Peyer's patch (tissue), 4 donors: ENCODE measurements around the gene MBD1. TPM values are rescaled to one million over a fixed set of nuclear protein-coding genes. Genes with fewer than 3 reads are reported as not detected.

Experiments used
- DNase-seq, 3 donors: peaks; one replicate each; pipeline ENCODE4 v3.0.0-alpha.2; 2017 to 2019
- H3K27ac ChIP-seq, 4 donors: fragments of 200-600 bp; sonication (generic); one replicate each; pipeline ENCODE4 v1.5.1; 2016 to 2019
- H3K27me3 ChIP-seq, 2 donors: fragments of 200-600 bp; sonication (generic); one replicate each; pipeline ENCODE4 v1.5.1; 2019
- H3K36me3 ChIP-seq, 3 donors: fragments of 200-600 bp; sonication (generic); one replicate each; pipeline ENCODE4 v1.5.1; 2016 to 2019
- H3K4me1 ChIP-seq, 4 donors: fragments of 200-600 bp; sonication (generic); one replicate each; pipeline ENCODE4 v1.5.1; 2016 to 2019
- H3K4me3 ChIP-seq, 4 donors: fragments of 200-600 bp; sonication (generic); 1 replicate in 3 of 4; 2 replicates in 1 of 4; pipeline ENCODE4 v1.5.1; 2016 to 2019; ENCODE audit warnings: mild to moderate bottlenecking in 1 of 4
- H3K9me3 ChIP-seq, 4 donors: fragments of 200-600 bp; sonication (generic); one replicate each; pipeline ENCODE4 v1.5.1; 2016 to 2019; ENCODE audit warnings: mild to moderate bottlenecking in 1 of 4
- CTCF ChIP-seq, 6 experiments: fragments of 450-650 bp in 4 of 6; fragments of 200-600 bp in 2 of 6; sonication (generic) in 1 of 6; IDR thresholded peaks; one replicate each; pipeline ENCODE4 v1.5.1; 2017 to 2019; ENCODE audit warnings: antibody characterized with exemption in 6 of 6, mild to moderate bottlenecking in 3 of 6, moderate library complexity in 1 of 6
- POLR2A ChIP-seq, 2 donors: fragments of 450-650 bp; IDR thresholded peaks; one replicate each; pipeline ENCODE4 v1.5.1; 2017; ENCODE audit warnings: antibody characterized with exemption in 2 of 2, mild to moderate bottlenecking in 2 of 2, moderate library complexity in 2 of 2
- total RNA-seq, 4 donors: library from RNA; depleted of rRNA; stranded (reverse); fragments of >200 nt; gene quantifications; one replicate each; pipeline ENCODE4 v1.1.0, GENCODE V29; 2016

MBD1 gene
- total RNA-seq, 4 donors from 2014 or later: 85.1 to 168 (median 115) TPM

- Histone ChIP-seq H3K27ac (no peak overlapping the region), H3K36me3 (peaks cover 0 to 34% (median 0%) of the 10 kb centered on the region in 3 donors), H3K4me1 (peaks cover 0 to 34% (median 9%) of the 10 kb centered on the region in 4 donors), H3K4me3 (no peak overlapping the region), H3K27me3 (no peaks in the 10 kb centered on the region), H3K9me3 (no peaks in the 10 kb centered on the region)
- DNase-seq: no peak
- TF ChIP-seq CTCF (IDR thresholded peaks at IDR 0.05) (no peak), POLR2A (IDR thresholded peaks at IDR 0.05) (no peak)
Measured at GRCh38 chr18:50284255-50284885, 3.0 kb upstream of the MBD1 start.

- Histone ChIP-seq H3K4me1 (peaks cover 0 to 39% (median 11%) of the 10 kb centered on the region in 4 donors), H3K27ac (no peak overlapping the region), H3K4me3 (no peak overlapping the region), H3K27me3 (no peaks in the 10 kb centered on the region), H3K9me3 (no peaks in the 10 kb centered on the region), H3K36me3 (peaks cover 0 to 34% (median 0%) of the 10 kb centered on the region in 3 donors)
- TF ChIP-seq CTCF (IDR thresholded peaks at IDR 0.05): no peak
- TF ChIP-seq POLR2A (IDR thresholded peaks at IDR 0.05): no peak
- DNase-seq: no peak
Measured at GRCh38 chr18:50283469-50284209, 2.3 kb upstream of the MBD1 start.

- H3K9me3 ChIP-seq: no peaks in the 10 kb centered on the region
- H3K27ac ChIP-seq: no peak overlapping the region
- H3K27me3 ChIP-seq: no peaks in the 10 kb centered on the region
- H3K4me3 ChIP-seq: no peak overlapping the region
- DNase-seq: peak in 1 of 3 donors; percentile 56
- H3K36me3 ChIP-seq: peaks cover 0 to 37% (median 0%) of the 10 kb centered on the region in 3 donors
- peaks cover 0 to 35% (median 11%) of the 10 kb centered on the region in 4 donors for H3K4me1 ChIP-seq
- no peak for TF ChIP-seq POLR2A (IDR thresholded peaks at IDR 0.05)
- no peak for TF ChIP-seq CTCF (IDR thresholded peaks at IDR 0.05)
Measured at GRCh38 chr18:50282521-50283335, 1.4 kb upstream of the MBD1 start.

GRCh38 chr18:50281972-50282520 is 723 bp upstream of the MBD1 start:
- Histone ChIP-seq H3K9me3 (no peaks in the 10 kb centered on the region), H3K4me3 (peak overlapping the region; percentile 77 to 92 (median 82)), H3K27ac (peak overlapping the region; percentile 84 to 96 (median 90)), H3K36me3 (peaks cover 0 to 41% (median 0%) of the 10 kb centered on the region in 3 donors), H3K4me1 (peaks cover 0 to 35% (median 11%) of the 10 kb centered on the region in 4 donors), H3K27me3 (no peaks in the 10 kb centered on the region)
- TF ChIP-seq POLR2A (IDR thresholded peaks at IDR 0.05) (no peak), CTCF (IDR thresholded peaks at IDR 0.05) (no peak)
- DNase-seq: no peak

- no peak for DNase-seq
- Histone ChIP-seq H3K27ac (peak overlapping the region; percentile 84 to 96 (median 90)), H3K4me1 (peaks cover 0 to 26% (median 11%) of the 10 kb centered on the region in 4 donors), H3K4me3 (peak overlapping the region; percentile 77 to 92 (median 82)), H3K27me3 (no peaks in the 10 kb centered on the region), H3K9me3 (no peaks in the 10 kb centered on the region), H3K36me3 (peaks cover 0 to 54% (median 0%) of the 10 kb centered on the region in 3 donors)
- TF ChIP-seq POLR2A (IDR thresholded peaks at IDR 0.05) (no peak), CTCF (IDR thresholded peaks at IDR 0.05) (no peak)
Measured at GRCh38 chr18:50280707-50281294, 522 bp downstream of the MBD1 start.
